Thyroid gland (tissue), 4 donors: ENCODE data around the gene ITGA2B.

Source experiments
- CTCF ChIP-seq, 6 experiments: fragments of 200-600 bp in 3 of 6; fragments of 450-650 bp in 3 of 6; sonication (generic) in 3 of 6; IDR thresholded peaks; one replicate each; pipeline ENCODE4 v1.5.1; 2016 to 2019; ENCODE audit warnings: antibody characterized with exemption in 6 of 6, mild to moderate bottlenecking in 2 of 6, inconsistent platforms in 1 of 6, moderate library complexity in 1 of 6
- POLR2A ChIP-seq, 2 donors: fragments of 450-650 bp; IDR thresholded peaks; one replicate each; pipeline ENCODE4 v1.6.1; 2017; ENCODE audit warnings: antibody characterized with exemption in 2 of 2, mild to moderate bottlenecking in 2 of 2, moderate library complexity in 1 of 2

GRCh38 chr17:44389723-44390202 is 314 bp upstream of the ITGA2B start:
- TF ChIP-seq POLR2A (IDR thresholded peaks at IDR 0.05) (no peak), CTCF (IDR thresholded peaks at IDR 0.05) (no peak)
